Sciatic nerve (tissue), 2 donors: ENCODE measurements around the gene XK. TPM values are rescaled to one million over a fixed set of nuclear protein-coding genes. Genes with fewer than 3 reads are reported as not detected.
"Not testable (repeated sequence)": the region's sequence is repeated elsewhere in the genome, so short reads cannot be mapped to it uniquely, and the experiment has no call there.

ENCODE experiments used
- ATAC-seq: fragments of 200-7000 bp; cut with Tn5 transposase; one replicate; pipeline ENCODE4 v1.9.1; 2020; ENCODE audit warnings: mild to moderate bottlenecking, moderate library complexity
- DNase-seq: peaks from one replicate; pipeline ENCODE4 v3.0.0-alpha.2; 2020; ENCODE audit warnings: low spot score
- intact Hi-C: fragments of 100-400 bp; cut with DNase I; formaldehyde crosslinking; loops from one replicate; pipeline ENCODE4 v1.14.2; 2022
- total RNA-seq: library from RNA; stranded (reverse); fragmentation: NEBNext Ultra II Directional; extraction: Animal tissue kit (Norgen Biotek cat#: 25700); gene quantifications from one replicate; pipeline ENCODE4 v1.2.1, GENCODE V29; 2021
- donor health status: DM: no; HTN: no; CAD: no.
- donor health status: DM: no; HTN: no; CAD: no.

The XK gene
- 1.7 TPM for total RNA-seq

GRCh38 chrX:37685381-37686359 lies at the start of gene XK:
Gene XK (plus strand): TSS chrX:37685791. CDS start chrX:37685962, 171 bp downstream.
- DNase-seq (peak; percentile 64), ATAC-seq (peak; percentile 39)
- intact Hi-C loops = no loop called here

- intact Hi-C loops = no loop called here
- ATAC-seq (no peak), DNase-seq (no peak)
Measured at GRCh38 chrX:37638047-37638446, 47.5 kb upstream of the XK start.

GRCh38 chrX:37640142-37640541 lies 45.4 kb upstream of the XK start:
- ATAC-seq (no peak), DNase-seq (no peak)
- intact Hi-C loops = no loop called here

GRCh38 chrX:37641859-37642258 lies 43.7 kb upstream of the XK start:
- intact Hi-C loops = no loop called here
- ATAC-seq (no peak), DNase-seq (no peak)

GRCh38 chrX:37644381-37645305 lies 40.9 kb upstream of the XK start:
- intact Hi-C loops = no loop called here
- DNase-seq (no peak), ATAC-seq (no peak)

GRCh38 chrX:37646254-37646653 lies 39.3 kb upstream of the XK start:
- no peak for DNase-seq

GRCh38 chrX:37650879-37651278 lies 34.7 kb upstream of the XK start:
- intact Hi-C loops, ATAC-seq, DNase-seq: not testable (repeated sequence)

More at GRCh38 chrX:37646254-37646653, 39.3 kb upstream of the XK start:
- no peak for ATAC-seq
- intact Hi-C loops = no loop called here

GRCh38 chrX:37651921-37652452 lies 33.6 kb upstream of the XK start:
- no peak for ATAC-seq
- no peak for DNase-seq
- intact Hi-C loops = no loop called here

GRCh38 chrX:37652589-37653231 lies 32.9 kb upstream of the XK start:
- ATAC-seq (no peak), DNase-seq (no peak)
- intact Hi-C loops = no loop called here

- DNase-seq (no peak), ATAC-seq (no peak)
- intact Hi-C loops = no loop called here
Measured at GRCh38 chrX:37653397-37654085, 32.0 kb upstream of the XK start.

GRCh38 chrX:37658343-37659030 lies 27.1 kb upstream of the XK start:
- no peak for DNase-seq
- intact Hi-C loops = no loop called here
- ATAC-seq = no peak

GRCh38 chrX:37659047-37659446 lies 26.5 kb upstream of the XK start:
- ATAC-seq (no peak), DNase-seq (no peak)
- intact Hi-C loops = no loop called here

GRCh38 chrX:37662181-37662580 lies 23.4 kb upstream of the XK start:
- ATAC-seq (no peak), DNase-seq (no peak)
- intact Hi-C loops = no loop called here

- DNase-seq = no peak
- ATAC-seq = no peak
- intact Hi-C loops = no loop called here
Measured at GRCh38 chrX:37666516-37666915, 19.1 kb upstream of the XK start.

- intact Hi-C loops = no loop called here
Measured at GRCh38 chrX:37667141-37667540, 18.4 kb upstream of the XK start.

GRCh38 chrX:37672563-37672962 lies 13.0 kb upstream of the XK start:
- intact Hi-C loops = no loop called here
- no peak for ATAC-seq
- DNase-seq = no peak

More at GRCh38 chrX:37667141-37667540, 18.4 kb upstream of the XK start:
- no peak for ATAC-seq
- no peak for DNase-seq

- DNase-seq = no peak
- no peak for ATAC-seq
- intact Hi-C loops = no loop called here
Measured at GRCh38 chrX:37676811-37677210, 8.8 kb upstream of the XK start.

GRCh38 chrX:37677243-37677642 lies 8.3 kb upstream of the XK start:
- intact Hi-C loops = no loop called here
- DNase-seq (no peak), ATAC-seq (no peak)
